IPS-18c (cell line): ENCODE data around the gene SCAPER.

Experiments
- H3K4me3 ChIP-seq: 2 replicates; pipeline ENCODE4 v1.7.0; 2013; ENCODE audit warnings: low read depth, mild to moderate bottlenecking, low read length, moderate library complexity; ENCODE audit not compliant: insufficient read depth
- H3K9me3 ChIP-seq: one replicate; pipeline ENCODE4 v1.6.1; 2013; ENCODE audit warnings: mild to moderate bottlenecking, low read length, moderate library complexity; ENCODE audit not compliant: control insufficient read depth, insufficient read depth

The SCAPER gene

GRCh38 chr15:76391847-76392246 is 513.3 kb downstream of the SCAPER start:
- Histone ChIP-seq H3K4me3 (no peak overlapping the region), H3K9me3 (no peaks in the 10 kb centered on the region)

GRCh38 chr15:76391309-76391708 is 513.8 kb downstream of the SCAPER start:
- Histone ChIP-seq H3K4me3 (no peak overlapping the region), H3K9me3 (no peaks in the 10 kb centered on the region)

DNA sequence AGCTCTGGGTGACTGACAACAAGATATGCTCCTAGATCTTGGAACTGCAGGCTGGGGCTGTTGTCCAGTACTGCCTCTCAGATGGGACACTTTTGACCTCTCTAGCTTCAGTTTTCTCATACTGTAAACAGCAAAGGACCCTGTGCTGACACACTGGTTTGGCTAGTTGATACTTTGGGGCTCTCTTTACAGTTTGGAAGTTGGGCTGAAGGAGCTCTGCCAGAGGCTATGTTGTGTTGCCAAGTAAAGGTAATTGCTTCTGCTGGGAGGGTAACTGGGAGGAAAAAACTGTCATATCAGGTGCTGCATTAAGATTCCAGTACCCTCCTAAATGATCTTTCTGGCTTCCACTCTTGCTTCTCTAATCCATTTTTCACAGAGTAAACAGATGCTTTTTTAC is 514.6 kb downstream of the SCAPER start:
- Histone ChIP-seq H3K4me3 (no peak overlapping the region), H3K9me3 (no peaks in the 10 kb centered on the region)

- no peak overlapping the region for H3K4me3 ChIP-seq
- no peaks in the 10 kb centered on the region for H3K9me3 ChIP-seq
These were observed 518.2 kb downstream of the SCAPER start for GRCh38 chr15:76386926-76387325.

DNA sequence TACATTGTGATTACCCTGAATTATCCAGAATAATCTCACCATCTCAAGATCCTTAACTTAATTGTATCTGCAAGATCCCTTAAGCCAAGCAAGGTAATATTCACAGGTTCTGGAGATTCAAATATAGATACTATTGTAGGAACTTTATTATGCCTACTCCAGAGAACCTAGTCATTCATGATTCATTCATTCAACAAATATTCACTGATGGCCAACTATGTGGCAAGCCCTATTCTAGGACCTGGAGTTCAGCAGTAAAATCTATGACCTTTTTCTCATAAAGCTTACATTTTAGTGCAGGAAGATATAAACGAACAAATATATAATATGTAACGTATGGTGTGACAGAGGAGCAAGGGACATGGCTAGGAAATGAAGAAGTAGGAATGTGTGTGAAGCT is 519.0 kb downstream of the SCAPER start:
- H3K9me3 ChIP-seq: no peaks in the 10 kb centered on the region
- no peak overlapping the region for H3K4me3 ChIP-seq

- no peak overlapping the region for H3K4me3 ChIP-seq
- H3K9me3 ChIP-seq: no peaks in the 10 kb centered on the region
These were observed 520.7 kb downstream of the SCAPER start for GRCh38 chr15:76384409-76384808.

DNA sequence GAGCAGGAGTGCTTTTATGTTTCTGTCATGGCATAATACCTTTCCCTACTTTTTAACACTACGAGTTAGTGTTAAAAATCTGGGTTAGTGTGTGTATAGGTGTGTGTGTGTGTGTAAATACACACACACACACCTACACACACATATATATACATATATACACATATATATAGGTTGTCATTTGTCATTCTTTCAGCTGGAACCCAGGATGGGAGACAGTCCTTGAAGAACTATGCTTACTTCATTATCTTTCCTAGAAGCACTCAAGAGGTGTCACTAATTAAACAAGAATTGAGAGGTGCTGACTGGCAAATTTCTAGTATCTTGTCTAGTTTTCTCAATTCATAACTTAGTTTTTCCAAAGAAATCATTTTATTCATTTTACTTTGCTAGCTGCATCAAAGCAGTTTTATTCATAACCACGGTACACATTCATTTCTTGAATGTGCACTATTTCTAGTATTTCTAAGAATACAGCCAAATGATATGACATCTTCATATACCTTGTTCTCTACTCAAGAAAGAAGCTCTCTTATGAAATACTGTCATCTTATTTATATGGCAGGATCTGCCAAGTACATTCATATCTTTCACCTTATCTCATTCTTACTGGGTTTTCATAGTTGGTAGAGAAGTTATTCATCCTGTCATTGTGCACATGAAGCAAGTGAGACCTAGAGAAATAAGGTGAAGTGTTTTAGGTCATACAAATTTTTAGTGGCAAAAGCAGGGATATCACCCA is 522.0 kb downstream of the SCAPER start:
- no peak overlapping the region for H3K4me3 ChIP-seq
- H3K9me3 ChIP-seq: no peaks in the 10 kb centered on the region

- H3K4me3 ChIP-seq: no peak overlapping the region
- no peaks in the 10 kb centered on the region for H3K9me3 ChIP-seq
These were observed 523.8 kb downstream of the SCAPER start for GRCh38 chr15:76381366-76381765.

DNA sequence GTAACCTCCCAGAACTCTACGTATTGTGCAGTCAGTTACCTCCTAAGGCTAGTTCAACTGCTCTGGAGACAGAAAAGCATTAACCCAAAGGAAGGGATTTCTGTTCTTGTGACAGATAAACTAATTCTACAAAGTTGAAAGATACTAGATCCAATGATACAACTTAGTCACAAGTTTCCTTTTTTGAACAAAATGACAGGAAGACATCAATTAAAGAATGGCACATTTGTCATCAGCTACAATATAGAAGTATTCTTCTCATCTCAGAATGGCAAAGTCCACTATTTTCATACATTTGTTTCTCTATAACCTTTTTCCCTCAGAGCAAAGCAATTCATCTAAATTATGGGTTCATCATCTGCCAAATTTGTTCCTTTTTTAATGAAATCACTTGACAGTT is 524.9 kb downstream of the SCAPER start:
- Histone ChIP-seq H3K4me3 (no peak overlapping the region), H3K9me3 (no peaks in the 10 kb centered on the region)

- Histone ChIP-seq H3K4me3 (no peak overlapping the region), H3K9me3 (no peaks in the 10 kb centered on the region)
These were observed 526.4 kb downstream of the SCAPER start for GRCh38 chr15:76378691-76379090.

DNA sequence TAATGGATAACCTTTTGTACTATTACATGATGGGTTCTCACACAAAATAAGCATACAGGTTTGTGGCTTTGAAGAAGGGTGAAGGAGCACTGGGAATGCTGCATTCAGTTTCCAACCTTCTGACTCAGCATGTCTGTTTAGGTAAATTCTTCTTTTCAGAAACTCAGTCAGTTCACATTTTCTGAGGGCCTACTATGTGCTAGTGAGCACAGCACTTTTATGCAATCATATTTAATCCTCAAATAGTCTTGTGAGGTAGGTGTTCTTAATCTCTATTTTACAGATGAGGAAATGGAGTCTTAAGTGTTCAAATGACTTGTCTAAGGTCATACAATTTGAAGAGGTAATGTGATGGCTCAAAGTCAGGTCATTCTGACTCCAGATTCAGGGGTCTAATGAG is 527.4 kb downstream of the SCAPER start:
- Histone ChIP-seq H3K9me3 (no peaks in the 10 kb centered on the region), H3K4me3 (no peak overlapping the region)

GRCh38 chr15:76377217-76377616 is 527.9 kb downstream of the SCAPER start:
- H3K4me3 ChIP-seq: no peak overlapping the region
- no peaks in the 10 kb centered on the region for H3K9me3 ChIP-seq

DNA sequence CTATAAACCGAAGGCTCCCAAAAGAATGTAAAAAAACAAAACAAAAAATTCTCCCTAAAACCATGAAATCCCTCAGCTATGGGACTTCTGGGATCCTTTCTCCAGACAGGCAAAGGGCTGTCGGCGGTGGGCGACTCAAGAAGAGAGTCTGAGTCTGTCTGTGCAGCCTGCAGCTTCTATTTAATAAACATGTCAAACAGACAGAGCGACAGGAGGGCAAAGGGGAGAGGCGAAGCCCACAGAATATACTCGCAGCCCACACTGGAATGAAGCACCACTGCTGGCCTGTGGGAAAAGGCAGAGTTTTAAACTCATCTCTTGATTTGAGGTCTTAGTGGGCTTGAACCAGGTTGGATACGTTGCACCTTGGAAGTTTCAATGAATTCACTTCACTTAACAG is 528.3 kb downstream of the SCAPER start:
- Histone ChIP-seq H3K4me3 (no peak overlapping the region), H3K9me3 (no peaks in the 10 kb centered on the region)

DNA sequence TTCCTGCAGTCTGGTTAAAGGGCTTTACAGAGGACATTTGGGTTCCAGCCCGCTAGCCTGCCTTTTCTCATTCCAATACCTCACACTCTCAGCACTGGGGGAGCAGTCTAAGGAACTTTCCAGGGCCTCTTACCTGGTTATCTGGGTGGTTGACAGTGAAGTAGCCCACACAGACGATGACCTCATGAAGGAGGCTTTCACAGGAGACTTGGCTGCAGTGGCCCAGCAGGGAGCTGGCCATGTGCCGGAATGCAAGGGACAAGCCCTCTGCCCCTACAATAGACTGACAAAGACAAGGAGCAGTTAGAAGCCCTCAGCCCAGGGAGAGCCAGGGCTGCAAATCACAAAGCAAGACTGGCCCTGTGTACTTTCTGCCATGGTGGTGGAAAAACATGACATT is 529.1 kb downstream of the SCAPER start:
- no peak overlapping the region for H3K4me3 ChIP-seq
- no peaks in the 10 kb centered on the region for H3K9me3 ChIP-seq

- Histone ChIP-seq H3K9me3 (no peaks in the 10 kb centered on the region), H3K4me3 (no peak overlapping the region)
These were observed 537.0 kb downstream of the SCAPER start for GRCh38 chr15:76368122-76368621.

- Histone ChIP-seq H3K9me3 (no peaks in the 10 kb centered on the region), H3K4me3 (no peak overlapping the region)
These were observed 538.4 kb downstream of the SCAPER start for GRCh38 chr15:76366714-76367113.

DNA sequence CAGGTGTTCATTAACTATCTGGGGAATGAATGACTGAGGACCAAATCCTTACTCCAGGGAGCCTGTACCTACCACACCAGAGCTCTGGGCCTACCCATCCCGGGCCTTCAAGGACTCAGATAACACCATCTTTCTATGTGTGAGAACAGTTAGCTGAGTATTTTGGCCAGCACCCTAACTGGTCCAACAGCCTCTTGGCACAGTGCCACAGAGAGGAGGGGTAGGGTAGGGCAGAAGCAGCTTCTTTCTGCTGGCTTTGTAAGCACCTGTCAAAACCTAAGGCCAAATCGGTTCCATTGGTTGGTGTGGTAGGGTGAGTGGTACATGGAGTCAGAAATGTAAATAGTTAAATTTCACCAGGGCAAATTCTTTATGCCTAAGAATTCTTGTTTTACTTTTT is 541.9 kb downstream of the SCAPER start:
- Histone ChIP-seq H3K4me3 (no peak overlapping the region), H3K9me3 (no peaks in the 10 kb centered on the region)

DNA sequence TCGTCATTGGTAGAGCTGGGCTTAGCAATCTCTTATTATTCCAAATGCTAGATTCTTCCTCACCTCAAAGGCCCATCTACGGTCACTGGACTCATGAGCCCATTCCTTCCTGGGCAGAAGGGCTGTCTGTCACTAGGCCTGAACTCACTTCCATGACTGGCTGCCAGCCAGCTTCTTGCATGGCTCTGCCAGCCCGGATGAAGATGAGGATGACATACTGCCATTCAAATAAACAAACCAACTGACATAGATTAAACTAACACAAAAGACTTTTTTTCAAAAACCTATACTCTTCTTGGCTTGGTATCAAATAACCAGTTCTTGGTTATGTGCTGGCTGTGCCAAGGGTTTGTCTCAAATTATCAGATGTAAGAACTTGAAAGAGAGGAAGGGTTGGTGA is 544.7 kb downstream of the SCAPER start:
- no peak overlapping the region for H3K4me3 ChIP-seq
- no peaks in the 10 kb centered on the region for H3K9me3 ChIP-seq

DNA sequence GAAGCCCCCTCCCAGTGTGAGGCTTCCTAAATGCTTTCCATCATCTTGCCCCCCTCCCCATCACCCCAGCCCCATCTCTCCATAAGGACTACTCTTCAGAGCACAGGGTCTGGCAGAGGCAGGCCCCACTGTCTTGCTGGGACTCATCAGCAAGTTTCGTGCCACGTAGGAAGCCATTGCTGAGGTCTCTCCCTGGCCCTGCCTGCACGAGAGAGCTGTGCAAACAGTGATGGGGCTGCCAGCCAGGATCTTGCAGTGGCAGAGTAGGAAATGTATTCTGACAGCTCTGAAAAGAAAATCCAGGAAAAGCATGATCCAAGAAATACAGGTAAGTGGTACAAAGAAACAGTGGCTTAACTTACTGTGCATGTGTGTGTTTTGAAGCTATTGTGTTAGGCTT is 546.0 kb downstream of the SCAPER start:
- Histone ChIP-seq H3K9me3 (no peaks in the 10 kb centered on the region), H3K4me3 (no peak overlapping the region)
